Neutrophil (primary cell): Measurements from ENCODE around the gene MED10.

Experiments
- H3K27ac ChIP-seq: fragments of 200-600 bp; sonication (generic); 2 replicates; pipeline ENCODE4 v1.5.1; 2016; ENCODE audit warnings: mild to moderate bottlenecking, moderate library complexity
- H3K27me3 ChIP-seq: fragments of 200-600 bp; sonication (generic); 2 replicates; pipeline ENCODE4 v1.6.0; 2016; ENCODE audit warnings: mild to moderate bottlenecking
- H3K36me3 ChIP-seq: fragments of 200-600 bp; sonication (generic); 2 replicates; pipeline ENCODE4 v1.5.1; 2017
- H3K4me1 ChIP-seq, 2 experiments: fragments of 200-600 bp in 1 of 2; sonication (generic) in 1 of 2; 1 replicate in 1 of 2; 2 replicates in 1 of 2; pipeline versions ENCODE4 v1.5.1 to v1.6.1; 2013 to 2016; ENCODE audit warnings: low read depth in 1 of 2, low read length in 1 of 2, mild to moderate bottlenecking in 1 of 2, moderate library complexity in 1 of 2; ENCODE audit not compliant: control insufficient read depth in 1 of 2, insufficient read depth in 1 of 2
- H3K4me3 ChIP-seq, 2 experiments: fragments of 200-600 bp in 1 of 2; sonication (generic) in 1 of 2; 1 replicate in 1 of 2; 2 replicates in 1 of 2; pipeline ENCODE4 v1.5.1; 2013 to 2016; ENCODE audit warnings: low read depth in 1 of 2, low read length in 1 of 2, mild to moderate bottlenecking in 1 of 2, moderate library complexity in 1 of 2
- H3K9me3 ChIP-seq: fragments of 200-600 bp; sonication (generic); 2 replicates; pipeline ENCODE4 v1.5.1; 2016
- CTCF ChIP-seq: fragments of 200-600 bp; sonication (generic); IDR thresholded peaks from 2 replicates; pipeline ENCODE4 v1.5.1; 2016; ENCODE audit warnings: antibody characterized with exemption

The MED10 gene

GRCh38 chr5:6372251-6373080, 5.9 kb downstream of the MED10 start:
- H3K9me3 ChIP-seq = no peaks in the 10 kb centered on the region
- peaks cover 88% of the 10 kb centered on the region for H3K36me3 ChIP-seq
- no peak for TF ChIP-seq CTCF
- no peaks in the 10 kb centered on the region for H3K27me3 ChIP-seq
- H3K4me1 ChIP-seq = peaks cover 5 to 6% of the 10 kb centered on the region in 2 experiments
- H3K27ac ChIP-seq = no peak overlapping the region
- H3K4me3 ChIP-seq = no peak overlapping the region

- Histone ChIP-seq H3K27ac (no peak overlapping the region), H3K36me3 (peaks cover 86% of the 10 kb centered on the region)
- TF ChIP-seq CTCF = no peak
Measured at GRCh38 chr5:6371079-6371810, 7.1 kb downstream of the MED10 start.

GRCh38 chr5:6370580-6370979, 7.8 kb downstream of the MED10 start:
- Histone ChIP-seq H3K27me3 (no peaks in the 10 kb centered on the region), H3K9me3 (no peaks in the 10 kb centered on the region), H3K4me1 (peaks cover 0 to 2% of the 10 kb centered on the region in 2 experiments), H3K4me3 (no peak overlapping the region), H3K36me3 (peaks cover 79% of the 10 kb centered on the region), H3K27ac (no peak overlapping the region)
- no peak for TF ChIP-seq CTCF

More at GRCh38 chr5:6371079-6371810, 7.1 kb downstream of the MED10 start:
- peaks cover 0 to under 1% of the 10 kb centered on the region in 2 experiments for H3K4me1 ChIP-seq
- no peaks in the 10 kb centered on the region for H3K27me3 ChIP-seq
- H3K4me3 ChIP-seq = no peak overlapping the region
- no peaks in the 10 kb centered on the region for H3K9me3 ChIP-seq

- peaks cover 0 to 2% of the 10 kb centered on the region in 2 experiments for H3K4me1 ChIP-seq
Measured at GRCh38 chr5:6365977-6366590, 12.3 kb downstream of the MED10 start.

More at GRCh38 chr5:6365977-6366590, 12.3 kb downstream of the MED10 start:
- H3K9me3 ChIP-seq = no peaks in the 10 kb centered on the region
- TF ChIP-seq CTCF = no peak
- no peaks in the 10 kb centered on the region for H3K27me3 ChIP-seq
- peaks cover 34% of the 10 kb centered on the region for H3K36me3 ChIP-seq
- no peak overlapping the region for H3K27ac ChIP-seq
- no peak overlapping the region for H3K4me3 ChIP-seq
